HTR-8/SVneo (cell line): Measurements from ENCODE around the gene FLNB.

Experiments
- DNase-seq: peaks from one replicate; pipeline ENCODE4 v3.0.0; 2011; ENCODE audit warnings: low spot score, mixed read lengths; ENCODE audit not compliant: insufficient read length
- FAIRE-seq: peaks from 2 replicates; lab custom pipeline; 2011; peaks lifted over from hg19 to GRCh38; lab: Jason Lieb, UNC

Gene FLNB, protein sequence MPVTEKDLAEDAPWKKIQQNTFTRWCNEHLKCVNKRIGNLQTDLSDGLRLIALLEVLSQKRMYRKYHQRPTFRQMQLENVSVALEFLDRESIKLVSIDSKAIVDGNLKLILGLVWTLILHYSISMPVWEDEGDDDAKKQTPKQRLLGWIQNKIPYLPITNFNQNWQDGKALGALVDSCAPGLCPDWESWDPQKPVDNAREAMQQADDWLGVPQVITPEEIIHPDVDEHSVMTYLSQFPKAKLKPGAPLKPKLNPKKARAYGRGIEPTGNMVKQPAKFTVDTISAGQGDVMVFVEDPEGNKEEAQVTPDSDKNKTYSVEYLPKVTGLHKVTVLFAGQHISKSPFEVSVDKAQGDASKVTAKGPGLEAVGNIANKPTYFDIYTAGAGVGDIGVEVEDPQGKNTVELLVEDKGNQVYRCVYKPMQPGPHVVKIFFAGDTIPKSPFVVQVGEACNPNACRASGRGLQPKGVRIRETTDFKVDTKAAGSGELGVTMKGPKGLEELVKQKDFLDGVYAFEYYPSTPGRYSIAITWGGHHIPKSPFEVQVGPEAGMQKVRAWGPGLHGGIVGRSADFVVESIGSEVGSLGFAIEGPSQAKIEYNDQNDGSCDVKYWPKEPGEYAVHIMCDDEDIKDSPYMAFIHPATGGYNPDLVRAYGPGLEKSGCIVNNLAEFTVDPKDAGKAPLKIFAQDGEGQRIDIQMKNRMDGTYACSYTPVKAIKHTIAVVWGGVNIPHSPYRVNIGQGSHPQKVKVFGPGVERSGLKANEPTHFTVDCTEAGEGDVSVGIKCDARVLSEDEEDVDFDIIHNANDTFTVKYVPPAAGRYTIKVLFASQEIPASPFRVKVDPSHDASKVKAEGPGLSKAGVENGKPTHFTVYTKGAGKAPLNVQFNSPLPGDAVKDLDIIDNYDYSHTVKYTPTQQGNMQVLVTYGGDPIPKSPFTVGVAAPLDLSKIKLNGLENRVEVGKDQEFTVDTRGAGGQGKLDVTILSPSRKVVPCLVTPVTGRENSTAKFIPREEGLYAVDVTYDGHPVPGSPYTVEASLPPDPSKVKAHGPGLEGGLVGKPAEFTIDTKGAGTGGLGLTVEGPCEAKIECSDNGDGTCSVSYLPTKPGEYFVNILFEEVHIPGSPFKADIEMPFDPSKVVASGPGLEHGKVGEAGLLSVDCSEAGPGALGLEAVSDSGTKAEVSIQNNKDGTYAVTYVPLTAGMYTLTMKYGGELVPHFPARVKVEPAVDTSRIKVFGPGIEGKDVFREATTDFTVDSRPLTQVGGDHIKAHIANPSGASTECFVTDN (N-terminal part only)

GRCh38 chr3:58008141-58009025 is at the start of gene FLNB:
Gene FLNB (plus strand): TSS chr3:58008422. CDS start chr3:58008565, 143 bp downstream.
- DNase-seq (peak; percentile 86), FAIRE-seq (no peak)

- no peak for DNase-seq
- FAIRE-seq: no peak
Measured at GRCh38 chr3:57958642-57959422, 49.4 kb upstream of the FLNB start.

GRCh38 chr3:57959423-57960173 is 48.6 kb upstream of the FLNB start:
- no peak for FAIRE-seq
- no peak for DNase-seq

GRCh38 chr3:57960174-57960505 is 48.1 kb upstream of the FLNB start:
- DNase-seq (no peak), FAIRE-seq (peak; percentile 9)

DNA sequence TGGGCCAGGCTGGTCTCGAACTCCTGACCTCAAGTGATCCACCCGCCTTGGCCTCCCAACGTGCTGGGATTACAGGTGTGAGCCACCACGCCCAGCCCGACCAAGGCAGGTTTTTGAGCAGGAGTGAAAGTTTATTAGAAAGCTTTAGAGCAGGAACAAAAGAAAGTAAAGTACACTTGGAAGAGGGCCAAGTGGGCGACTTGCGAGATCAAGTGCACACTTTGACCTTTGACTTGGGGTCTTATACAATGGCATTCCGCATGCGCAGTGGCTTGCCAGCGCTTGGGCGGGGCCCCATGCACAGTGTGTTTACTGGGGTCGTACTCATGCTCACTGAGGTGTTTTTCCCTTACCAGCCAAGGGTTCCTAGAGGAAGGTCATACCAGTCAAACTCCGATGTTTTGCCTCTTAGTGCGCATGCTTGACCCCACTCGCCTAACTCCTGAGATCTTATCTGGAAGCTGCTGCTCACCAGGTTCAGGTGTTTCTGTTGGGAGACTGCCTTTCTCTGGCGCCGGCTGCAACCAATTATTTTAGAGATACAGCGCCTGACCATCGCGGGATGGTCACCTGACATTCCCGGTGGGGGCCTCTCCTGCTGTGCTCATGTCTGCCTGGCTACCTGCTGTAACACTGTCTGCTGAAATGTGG is 46.9 kb upstream of the FLNB start:
- no peak for FAIRE-seq
- no peak for DNase-seq

GRCh38 chr3:57961828-57962447 is 46.3 kb upstream of the FLNB start:
- no peak for DNase-seq
- FAIRE-seq: peak; percentile 28

DNA sequence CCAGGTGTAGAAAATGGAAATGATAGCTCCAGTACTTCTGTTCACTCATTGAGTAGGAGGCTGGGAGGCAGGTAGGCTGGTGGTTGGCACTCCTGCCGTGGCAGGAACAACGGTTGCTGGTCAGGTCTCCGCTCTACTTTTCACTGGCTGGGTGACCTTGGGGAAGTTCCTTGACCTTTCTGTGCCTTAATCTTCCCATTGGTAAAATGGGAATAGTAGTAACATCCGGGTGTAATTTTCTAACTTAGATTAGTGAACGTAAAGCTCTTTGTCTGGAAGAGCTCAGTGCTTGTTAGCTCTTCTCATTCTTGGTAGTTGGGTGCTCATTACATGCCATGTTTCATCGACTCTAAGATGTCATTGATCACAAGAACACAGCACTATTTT is 45.8 kb upstream of the FLNB start:
- FAIRE-seq: no peak

GRCh38 chr3:57963811-57964346 is 44.3 kb upstream of the FLNB start:
- no peak for FAIRE-seq
- DNase-seq: no peak

More for the DNA sequence above, 45.8 kb upstream of the FLNB start:
- DNase-seq: no peak

GRCh38 chr3:57966829-57967228 is 41.4 kb upstream of the FLNB start:
- DNase-seq (no peak), FAIRE-seq (no peak)

DNA sequence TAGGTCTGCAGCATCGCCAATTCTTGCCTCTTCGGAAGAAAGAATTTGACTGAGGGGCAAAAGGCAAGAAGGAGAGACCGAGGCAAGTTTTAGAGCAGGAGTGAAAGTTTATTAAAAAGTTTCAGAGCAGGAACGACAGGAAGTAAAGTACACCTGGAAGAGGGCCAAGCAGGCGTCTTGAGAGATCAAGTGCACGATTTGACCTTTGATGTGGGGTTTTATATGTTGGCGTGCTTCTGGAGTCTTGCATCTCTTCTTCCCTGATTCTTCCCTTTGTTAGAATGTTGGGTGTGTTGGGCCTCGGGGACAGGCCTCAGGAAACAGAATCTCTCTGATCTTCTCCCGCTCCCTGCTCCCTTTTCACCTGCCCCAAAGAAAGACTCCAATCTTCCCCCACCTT is 40.6 kb upstream of the FLNB start:
- DNase-seq: no peak
- FAIRE-seq: no peak

GRCh38 chr3:57968501-57968900 is 39.7 kb upstream of the FLNB start:
- DNase-seq: no peak
- no peak for FAIRE-seq

- DNase-seq (no peak), FAIRE-seq (no peak)
Measured at GRCh38 chr3:57971975-57972374, 36.2 kb upstream of the FLNB start.

- no peak for DNase-seq
Measured at GRCh38 chr3:57972531-57973111, 35.6 kb upstream of the FLNB start.

GRCh38 chr3:57973715-57974477 is 34.3 kb upstream of the FLNB start:
- FAIRE-seq (no peak), DNase-seq (no peak)

More at GRCh38 chr3:57972531-57973111, 35.6 kb upstream of the FLNB start:
- FAIRE-seq: peak; percentile 26

GRCh38 chr3:57974796-57975388 is 33.3 kb upstream of the FLNB start:
- DNase-seq: peak; percentile 92
- FAIRE-seq: peak; percentile 94
